ENCODE data around the gene COPG1.
"Not testable (repeated sequence)": the region's sequence is repeated elsewhere in the genome, so short reads cannot be mapped to it uniquely, and the experiment has no call there.

COPG1 gene

DNA sequence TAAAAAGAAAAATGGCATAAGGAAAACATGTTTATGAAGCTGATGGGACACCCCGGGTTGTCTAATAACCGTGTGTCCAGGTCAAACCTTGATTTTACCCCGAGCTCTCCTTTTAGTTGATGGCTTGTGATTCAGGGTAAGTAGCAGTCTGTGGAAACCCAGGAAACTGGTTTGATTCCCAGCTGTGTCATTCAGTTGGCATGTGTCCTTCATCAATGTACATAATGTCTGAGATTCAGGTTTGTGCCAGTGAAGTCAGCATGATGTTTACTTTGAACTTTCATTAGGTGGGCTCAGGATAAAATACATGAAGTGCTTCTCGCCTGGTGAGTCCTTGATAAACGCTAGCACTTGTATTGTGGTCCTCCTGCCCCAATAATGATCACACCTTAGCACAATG lies 4.3 kb upstream of the COPG1 start:
- no peak for DNase-seq (ENCODE audit: low read depth in 2 of 2)

DNA sequence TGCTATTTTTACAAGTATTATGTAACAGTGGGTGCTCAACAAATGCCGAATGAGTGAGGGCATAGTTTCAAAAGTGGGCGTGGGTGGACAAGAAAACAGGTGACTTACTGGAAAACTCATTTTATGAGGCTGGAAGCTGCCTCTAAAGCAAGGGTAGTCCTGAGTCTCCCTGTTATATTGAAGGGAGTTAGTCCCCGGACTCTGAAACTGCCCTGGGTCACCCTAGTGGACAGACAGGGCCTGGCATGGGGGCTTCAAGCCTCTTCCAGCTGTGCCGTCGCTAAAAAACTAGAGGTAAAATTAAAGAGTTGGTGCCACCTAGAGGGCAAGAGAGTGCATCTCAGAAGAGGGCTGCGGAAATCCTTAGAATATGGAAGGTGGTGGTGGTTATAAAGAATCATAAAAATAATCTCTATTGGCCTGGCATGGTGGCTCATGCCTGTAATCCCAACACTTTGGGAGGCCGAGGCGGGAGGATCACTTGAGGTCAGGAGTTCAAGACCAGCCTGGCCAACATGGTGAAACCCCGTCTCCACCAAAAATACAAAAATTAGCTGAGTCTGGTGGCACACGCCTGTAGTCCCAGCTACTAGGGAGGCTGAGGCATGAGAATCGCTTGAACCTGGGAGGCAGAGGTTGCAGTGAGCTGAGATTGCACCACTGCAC lies 3.6 kb upstream of the COPG1 start:
- DNase-seq (ENCODE audit: low read depth in 2 of 2) = peak; percentile 57 to 58

DNA sequence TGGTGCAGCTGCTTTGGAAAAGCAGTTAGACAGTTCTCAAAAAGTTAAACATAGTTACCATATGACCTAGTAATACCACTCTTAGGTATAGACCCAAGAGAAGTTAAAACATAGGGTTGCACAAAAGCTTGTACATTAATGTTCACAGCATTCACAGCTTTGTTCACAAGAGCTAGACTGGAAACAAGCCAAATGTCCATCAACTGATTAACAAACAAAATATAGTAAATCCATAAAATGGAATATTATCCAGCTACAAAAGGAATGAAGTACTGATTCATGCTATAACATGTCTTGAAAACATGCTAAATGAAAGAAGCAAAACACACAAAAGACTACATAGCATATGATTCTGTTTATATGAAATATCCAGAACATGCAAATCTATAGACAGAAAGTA lies 2.8 kb upstream of the COPG1 start:
- DNase-seq (ENCODE audit: low read depth in 2 of 2) = no peak

DNA sequence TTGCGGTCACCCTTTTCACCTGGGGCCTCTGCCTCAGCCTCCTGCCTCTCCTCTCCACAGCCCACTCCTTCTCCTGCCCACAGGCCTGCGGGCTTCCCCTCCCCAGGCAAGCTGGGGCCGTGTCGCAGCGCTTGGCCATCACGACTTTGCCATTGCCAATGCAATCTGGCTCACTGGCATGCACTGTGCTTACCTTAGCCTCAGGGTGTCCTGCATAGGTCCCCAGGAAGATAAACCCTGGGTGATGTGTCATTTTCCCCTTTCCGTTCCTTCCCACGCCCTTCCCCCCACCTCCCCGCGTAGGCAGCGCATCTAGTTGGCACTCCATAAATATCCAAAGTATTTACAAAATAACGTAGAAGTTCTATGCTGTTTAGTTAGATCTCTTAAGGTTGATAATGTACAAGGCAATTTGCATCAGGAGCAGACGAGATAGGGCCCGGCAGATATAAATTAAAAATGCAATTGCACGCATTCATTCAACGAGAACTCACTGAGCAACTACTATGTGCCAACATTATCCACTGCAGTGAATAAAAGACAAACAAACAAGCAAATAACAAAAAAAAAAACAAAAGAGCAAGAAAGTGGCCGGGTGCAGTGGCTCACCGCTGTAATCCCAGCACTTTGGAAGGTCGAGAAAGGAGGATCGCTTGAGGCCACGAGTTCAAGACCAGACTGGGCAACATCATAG lies 973 bp upstream of the COPG1 start:
- no peak for DNase-seq (ENCODE audit: low read depth in 2 of 2)

DNA sequence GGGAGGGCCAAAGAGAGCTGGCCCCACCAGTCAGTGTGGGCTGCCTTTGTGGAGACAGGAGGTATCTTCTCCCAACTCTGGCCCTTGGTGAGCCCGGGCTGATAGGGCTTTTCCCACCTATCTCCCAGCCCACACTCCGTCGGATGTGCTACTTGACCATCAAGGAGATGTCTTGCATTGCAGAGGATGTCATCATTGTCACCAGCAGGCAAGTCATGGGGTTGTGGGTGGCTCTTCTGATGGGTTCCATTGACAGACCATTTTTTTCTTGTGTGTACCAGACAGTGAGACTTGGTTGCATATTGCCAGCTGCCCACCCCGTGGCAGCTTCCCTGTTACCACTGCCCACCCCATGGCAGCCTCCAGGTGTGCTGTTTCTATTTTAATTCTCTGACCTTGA lies 3.3 kb downstream of the COPG1 start:
- DNase-seq (ENCODE audit: low read depth in 2 of 2) = no peak

DNA sequence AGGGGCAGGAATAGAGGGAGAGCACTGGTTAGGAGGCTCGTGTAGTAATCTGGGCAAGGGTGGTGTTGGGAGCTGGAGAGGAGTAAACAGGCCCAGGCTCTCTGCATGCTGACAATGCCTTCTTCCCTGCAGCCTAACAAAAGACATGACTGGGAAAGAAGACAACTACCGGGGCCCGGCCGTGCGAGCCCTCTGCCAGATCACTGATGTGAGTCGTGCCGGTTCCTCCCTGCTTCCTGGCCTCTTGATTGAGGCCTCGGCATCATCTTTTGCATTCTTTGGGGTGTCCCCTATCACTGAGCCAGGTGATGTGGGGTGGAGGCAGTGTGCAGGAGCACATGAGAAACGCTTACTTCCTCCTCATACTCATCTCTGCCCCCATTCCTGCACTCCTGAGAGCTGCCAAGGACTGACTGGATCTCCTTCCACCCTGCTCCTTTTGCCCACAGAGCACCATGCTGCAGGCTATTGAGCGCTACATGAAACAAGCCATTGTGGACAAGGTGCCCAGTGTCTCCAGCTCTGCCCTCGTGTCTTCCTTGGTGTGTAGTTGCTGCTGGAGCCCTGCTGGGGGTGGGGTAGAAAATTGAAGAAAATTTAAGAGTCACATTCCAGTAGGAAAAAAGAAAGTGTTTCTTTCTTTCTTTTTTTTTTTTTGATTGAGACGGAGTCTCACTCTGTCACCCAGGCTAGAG lies 5.3 kb downstream of the COPG1 start:
- DNase-seq (ENCODE audit: low read depth in 2 of 2) = no peak

DNA sequence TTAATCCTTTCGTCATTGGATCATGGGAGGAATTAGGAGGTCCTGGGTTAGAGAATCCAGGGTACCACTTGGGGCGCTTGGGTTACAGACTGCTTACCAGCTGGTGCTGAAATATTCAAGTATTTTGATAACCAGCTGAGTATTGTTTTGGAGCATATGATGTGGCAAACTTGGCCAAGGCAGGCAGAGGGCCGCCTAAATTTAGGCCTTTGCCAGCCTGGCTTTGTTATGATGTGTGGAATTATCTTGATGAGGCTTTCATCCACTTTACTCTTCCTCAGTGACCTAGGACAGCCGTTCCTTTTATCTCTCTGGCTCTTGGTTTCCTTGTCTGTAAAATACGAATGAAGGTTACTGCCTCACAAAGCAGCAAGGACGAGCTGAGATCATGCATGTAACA lies 6.9 kb downstream of the COPG1 start:
- DNase-seq (ENCODE audit: low read depth in 2 of 2) = no peak

DNA sequence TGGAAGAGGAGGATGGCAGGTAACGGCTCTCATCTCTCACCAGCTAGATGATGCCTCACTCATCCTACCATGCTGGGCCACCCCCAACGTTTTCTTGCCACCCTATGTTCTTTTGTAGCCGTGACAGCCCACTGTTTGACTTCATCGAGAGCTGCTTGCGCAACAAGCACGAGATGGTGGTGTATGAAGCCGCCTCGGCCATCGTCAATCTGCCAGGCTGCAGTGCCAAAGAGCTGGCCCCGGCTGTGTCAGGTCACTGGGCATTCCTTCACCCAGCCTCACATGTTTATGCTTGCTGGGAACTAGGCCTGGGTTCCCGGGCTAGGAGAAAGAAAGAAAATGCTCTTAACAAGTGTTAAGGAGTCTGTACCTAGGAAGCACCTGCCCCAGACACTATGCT lies 8.2 kb downstream of the COPG1 start:
- no peak for DNase-seq (ENCODE audit: low read depth in 2 of 2)

DNA sequence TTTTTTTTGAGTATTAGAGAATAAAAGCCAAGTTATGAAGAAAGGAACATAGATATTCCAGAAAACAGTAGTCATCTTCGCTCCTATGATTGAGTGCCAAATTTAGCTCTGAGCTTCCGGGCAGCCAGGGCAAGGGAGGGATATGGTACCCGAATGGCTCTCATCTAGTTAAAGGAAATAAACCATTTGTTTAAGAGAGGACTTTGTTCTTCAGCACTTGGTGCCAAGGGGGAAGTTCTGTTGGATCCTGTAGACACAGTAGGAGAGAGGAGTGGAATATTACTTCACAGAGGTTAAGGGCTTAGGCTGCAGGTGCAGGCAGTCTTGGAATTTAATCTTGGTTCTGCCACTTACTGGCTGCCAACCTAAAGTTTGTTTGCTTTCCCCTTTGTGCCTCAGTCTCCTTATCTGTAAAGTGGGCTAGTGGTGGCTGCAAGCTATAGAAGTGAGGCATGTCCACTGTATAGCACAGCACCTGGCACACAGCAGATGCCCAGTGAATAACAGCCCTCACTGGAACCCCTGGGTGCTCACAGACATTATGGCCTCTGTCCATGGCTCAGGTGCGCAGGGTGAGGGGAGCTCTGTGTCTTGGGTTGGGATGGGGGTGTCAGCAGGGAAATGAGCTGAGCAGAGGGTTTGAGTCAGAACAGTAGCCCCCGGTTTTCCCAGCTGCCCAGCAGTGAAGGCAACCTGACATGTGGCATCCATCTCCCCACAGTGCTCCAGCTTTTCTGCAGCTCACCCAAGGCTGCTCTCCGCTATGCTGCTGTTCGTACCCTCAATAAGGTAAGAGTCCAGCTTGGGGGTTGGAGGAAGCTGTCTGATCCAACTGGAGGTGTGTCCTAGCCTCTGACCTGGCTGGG lies 10.4 kb downstream of the COPG1 start:
- DNase-seq (ENCODE audit: low read depth in 2 of 2) = no peak

DNA sequence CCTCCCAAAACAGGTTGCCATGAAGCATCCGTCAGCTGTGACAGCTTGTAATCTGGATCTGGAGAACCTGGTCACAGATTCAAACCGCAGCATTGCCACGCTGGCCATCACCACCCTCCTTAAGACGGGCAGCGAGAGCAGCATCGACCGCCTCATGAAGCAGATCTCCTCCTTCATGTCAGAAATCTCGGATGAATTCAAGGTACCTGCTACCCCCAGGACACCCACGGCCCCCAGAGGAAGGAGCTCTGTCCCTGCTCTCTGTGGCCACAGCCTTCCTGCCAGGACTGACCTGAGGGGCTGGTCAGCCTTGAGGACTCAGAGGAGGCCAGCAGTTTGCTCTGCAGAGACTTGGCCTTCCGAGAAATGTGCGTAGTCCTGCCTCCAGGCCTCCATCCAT lies 11.2 kb downstream of the COPG1 start:
- DNase-seq (ENCODE audit: low read depth in 2 of 2) = no peak

DNA sequence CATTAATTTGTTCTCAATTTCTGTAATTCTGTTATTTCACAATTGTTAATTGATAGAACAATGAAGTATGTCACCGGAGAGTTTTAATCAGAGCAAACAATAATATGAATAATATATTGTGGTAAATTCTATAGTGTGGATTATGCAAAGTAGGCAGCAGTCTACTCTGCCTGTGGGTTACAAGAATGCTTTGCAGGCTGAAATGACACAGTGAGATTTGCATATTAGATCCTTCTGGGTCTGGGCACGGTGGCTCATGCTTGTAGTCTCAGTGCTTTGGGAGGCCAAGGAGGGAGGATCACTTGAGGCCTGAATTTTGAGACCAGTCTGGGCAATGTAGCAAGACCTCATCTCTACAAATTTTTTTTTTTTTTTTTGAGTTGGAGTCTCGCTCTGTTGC lies 12.5 kb downstream of the COPG1 start:
- DNase-seq (ENCODE audit: low read depth in 2 of 2) = no peak

DNA sequence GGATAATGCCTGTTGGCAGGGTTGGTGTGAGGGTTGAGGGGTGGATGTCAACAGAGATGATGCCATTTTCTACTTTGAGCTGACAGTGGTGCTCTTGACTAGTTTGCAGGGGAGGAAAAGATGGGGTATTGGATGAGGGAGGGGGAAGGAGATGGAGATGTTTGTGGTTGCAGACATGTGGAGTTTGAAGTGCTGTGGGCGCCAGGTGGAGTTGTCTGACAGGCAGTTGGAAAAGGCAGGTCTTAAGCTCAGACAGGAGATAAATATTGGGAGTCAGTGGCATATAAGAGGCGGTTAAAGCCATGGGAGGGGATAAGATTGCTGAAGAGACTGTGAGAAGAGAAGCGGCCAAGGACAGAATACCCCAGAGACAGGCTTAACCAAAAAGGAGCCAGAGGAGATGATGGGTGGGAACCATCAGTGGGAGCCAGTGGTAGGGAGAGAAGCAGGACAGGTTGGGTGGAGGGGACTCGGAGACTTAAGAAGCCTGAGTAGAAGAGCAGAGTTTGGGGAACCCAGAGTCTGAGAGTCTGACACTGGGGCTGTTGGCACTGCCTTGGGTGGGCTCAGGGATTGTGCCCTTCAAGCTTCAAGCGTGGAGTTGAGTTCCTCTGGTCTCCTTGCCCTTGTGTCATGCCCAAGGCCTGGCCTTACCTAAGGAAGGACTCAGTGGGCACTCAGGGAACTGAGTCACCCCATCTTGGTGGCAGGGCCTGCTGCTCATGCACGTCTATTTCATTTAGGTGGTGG lies 13.9 kb downstream of the COPG1 start:
- DNase-seq (ENCODE audit: low read depth in 2 of 2) = no peak

DNA sequence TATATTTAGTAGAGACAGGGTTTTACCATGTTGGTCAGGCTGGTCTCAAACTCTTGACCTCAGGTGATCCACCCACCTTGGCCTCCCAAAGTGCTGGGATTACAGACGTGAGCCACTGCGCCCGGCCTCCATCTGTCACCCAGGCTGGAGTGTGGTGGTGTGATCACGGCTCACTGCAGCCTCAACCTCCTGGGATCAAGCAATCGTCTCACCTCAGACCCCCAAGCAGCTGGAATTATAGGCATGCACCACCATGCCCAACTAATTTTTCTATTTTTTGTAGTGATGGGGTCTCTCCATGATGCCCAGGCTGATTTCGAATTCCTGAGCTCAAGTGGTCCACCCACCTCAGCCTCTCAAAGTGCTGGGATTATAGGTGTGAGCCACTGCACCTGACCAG lies 15.6 kb downstream of the COPG1 start:
- not testable (repeated sequence) for DNase-seq (ENCODE audit: low read depth in 2 of 2)

DNA sequence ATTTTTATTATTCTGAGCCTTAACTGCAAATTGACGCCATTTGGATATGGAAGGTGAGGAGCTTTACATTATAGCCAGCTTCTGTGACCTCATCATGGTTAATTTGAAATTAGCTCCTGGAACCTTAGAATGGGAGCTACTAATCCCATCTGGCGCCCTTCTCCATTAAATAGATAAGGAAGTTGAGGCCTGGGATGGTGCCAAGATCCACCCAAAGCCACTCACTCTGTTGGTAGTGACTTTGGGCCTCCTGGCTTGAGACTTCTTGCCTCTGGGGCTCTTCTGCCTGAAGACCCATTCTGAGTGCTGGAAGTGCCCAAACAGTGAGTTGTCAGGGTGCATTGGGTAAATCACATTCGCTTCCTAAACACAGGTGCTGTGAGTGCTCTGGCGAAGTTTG lies 17.2 kb downstream of the COPG1 start:
- no peak for DNase-seq (ENCODE audit: low read depth in 2 of 2)

DNA sequence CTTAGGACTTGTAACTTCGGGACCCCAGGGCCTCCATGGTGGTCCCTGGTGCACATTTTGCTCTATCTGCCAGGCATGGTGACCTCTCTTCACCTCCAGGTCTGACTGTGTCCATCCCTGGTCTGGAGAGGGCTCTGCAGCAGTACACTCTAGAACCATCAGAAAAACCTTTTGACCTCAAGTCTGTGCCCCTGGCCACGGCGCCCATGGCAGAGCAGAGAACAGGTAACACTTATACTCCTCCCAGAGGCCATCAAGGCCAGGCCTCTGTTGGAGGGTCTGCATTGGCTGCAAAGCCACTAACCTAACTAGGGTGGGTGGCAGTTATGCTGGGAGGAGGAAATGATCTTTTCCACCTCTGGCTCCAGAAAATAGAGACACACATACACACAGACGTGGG lies 19.0 kb downstream of the COPG1 start:
- no peak for DNase-seq (ENCODE audit: low read depth in 2 of 2)

DNA sequence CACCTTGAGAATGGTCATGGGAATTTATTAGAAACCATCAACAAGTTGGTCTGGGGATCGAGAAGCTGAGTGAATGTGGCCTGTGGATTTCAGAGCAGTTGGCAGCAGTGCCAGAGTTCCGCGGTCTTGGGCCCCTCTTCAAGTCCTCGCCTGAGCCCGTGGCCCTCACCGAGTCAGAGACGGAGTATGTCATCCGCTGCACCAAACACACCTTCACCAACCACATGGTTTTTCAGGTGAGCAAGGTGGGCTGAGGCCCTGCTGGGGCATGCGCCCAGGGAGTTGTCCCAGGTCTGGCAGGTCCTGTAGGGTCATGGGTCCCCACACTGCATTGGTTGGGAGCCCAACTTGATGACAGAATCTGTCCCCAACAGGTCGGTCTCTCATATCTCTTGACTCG lies 22.3 kb downstream of the COPG1 start:
- no peak for DNase-seq (ENCODE audit: low read depth in 2 of 2)

DNA sequence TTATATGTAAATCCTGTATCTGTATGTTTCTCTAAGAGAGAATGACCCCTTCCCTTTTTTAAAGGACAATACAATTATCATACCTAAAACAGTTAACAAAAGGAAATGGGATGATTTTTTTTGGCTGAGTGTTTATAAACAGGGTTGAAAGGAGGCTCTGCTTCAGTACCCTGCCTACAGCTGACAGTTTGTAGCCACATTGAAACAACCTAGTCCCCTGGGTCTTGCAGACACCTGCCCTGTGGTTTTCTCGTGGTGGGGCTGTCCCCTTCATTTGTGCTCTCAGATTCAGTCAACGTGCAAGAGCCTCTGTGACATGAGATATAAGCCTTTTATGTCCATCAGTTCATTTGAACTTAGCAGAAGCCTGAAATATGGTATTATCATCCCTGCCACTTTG lies 27.0 kb downstream of the COPG1 start:
- DNase-seq (ENCODE audit: low read depth in 2 of 2) = no peak

DNA sequence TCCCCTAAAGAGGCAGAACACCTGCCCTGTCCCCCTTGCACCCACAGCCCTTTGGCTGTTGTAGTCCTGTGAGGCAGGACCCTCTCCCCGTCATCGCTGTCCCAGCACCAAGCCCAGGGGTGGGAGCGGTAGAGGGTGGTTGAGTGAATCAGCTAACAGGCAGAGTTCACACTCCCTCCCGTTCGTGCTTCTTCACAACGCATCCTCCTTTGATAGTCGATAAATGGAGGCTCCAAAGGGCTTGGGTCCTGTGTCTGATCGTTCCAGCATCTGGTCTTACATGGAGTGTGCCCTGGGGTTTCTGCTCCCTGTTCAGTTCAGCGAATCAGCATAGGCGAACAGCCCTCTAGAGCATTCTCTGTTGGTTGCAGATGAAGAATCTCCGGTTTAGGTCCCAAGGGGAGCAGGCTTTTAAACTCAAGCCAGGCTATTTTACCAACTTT lies 28.4 kb downstream of the COPG1 start:
- DNase-seq (ENCODE audit: low read depth in 2 of 2) = no peak

DNA sequence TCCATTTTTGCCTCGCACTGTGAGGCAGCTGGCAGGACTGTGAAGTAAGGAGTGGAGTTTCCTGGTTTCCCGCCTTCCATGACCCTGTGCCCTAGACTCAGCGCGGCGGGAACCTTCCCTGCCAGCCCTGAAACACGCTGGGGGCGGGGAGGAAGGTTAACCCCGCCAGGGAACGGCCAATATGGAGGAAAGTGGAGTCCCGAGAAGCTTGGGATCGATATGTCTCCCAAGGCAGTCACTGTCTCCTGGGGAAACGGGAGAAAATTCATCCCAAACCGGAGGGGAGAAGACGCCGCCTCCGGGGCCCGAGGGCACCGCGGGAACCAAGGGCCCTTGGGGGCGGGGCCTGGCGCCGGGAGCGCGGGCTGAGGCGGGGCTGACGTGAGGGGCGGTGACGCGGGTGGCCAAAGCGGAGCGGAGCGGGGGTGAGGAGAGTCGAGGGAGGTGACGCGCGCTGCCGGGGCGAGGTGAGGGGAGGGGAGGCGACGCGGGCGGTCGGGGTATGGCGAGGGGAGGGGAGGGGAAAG lies 29.1 kb downstream of the COPG1 start, which contains the start of gene HMCES:
Gene HMCES (plus strand): TSS at position 432 of the 527 bp plus-strand sequence. CDS start 863 bp downstream, outside the sequence.
- peak; percentile 85 to 94 for DNase-seq (ENCODE audit: low read depth in 2 of 2)

DNA sequence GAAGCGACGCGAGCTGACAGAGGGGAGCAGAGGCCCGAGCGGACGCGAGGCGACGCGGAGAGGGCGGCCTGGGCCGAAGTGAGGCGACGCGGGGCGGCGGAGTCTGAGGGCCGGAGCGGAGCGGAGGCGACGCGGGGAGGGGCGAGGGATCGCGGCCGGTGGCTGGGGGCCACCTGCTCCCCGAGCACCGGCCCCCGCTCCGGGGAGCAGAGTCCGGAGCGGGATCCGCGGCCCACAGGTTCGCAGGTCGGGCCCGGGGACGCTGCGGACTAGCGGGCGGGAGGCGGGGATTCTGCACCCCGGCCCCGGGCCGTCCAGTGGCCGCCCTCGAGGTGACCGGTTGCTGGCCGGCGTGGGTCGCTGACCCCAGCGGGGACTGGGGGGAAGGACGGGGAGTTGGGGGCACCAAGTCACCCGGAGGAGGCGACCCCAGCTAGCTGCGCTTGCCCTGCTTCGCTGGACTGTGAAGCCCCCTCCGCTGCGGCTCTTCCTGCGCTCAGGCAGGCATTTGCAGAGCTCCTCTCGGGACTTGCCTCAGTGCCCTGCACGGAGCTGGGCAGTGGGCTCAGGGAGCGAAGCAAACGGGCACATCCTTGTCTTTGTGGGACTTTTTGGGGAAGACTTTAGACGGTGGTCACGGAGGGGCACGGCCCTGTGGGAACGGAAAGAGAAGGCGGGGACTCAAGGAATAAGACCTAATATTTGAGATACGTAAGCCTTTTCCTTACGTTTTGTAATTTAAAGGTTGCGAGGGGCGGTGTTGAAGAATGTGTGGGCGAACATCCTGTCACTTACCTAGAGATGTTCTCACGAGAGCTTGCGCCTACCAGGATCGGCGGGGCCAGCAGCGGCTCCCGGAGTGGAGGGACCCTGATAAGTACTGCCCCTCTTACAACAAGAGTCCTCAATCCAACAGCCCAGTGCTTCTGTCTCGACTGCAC lies 29.8 kb downstream of the COPG1 start:
- DNase-seq (ENCODE audit: low read depth in 2 of 2) = peak; percentile 26 to 42
